A673 (cell line): ENCODE results near the gene SGCD. TPM values are rescaled to one million over a fixed set of nuclear protein-coding genes. Genes with fewer than 3 reads are reported as not detected.

Source experiments
- BruUV-seq: library from RNA; stranded (reverse); fragments of 400-500 nt; replicated peaks from 2 replicates; lab custom pipeline; 2021; lab: Mats Ljungman, UMichigan
- CTCF ChIA-PET: fragments of 300-600 bp; sonication (Branson Sonifier 250); formaldehyde crosslinking; loops from one replicate; lab custom pipeline; 2022; ENCODE audit warnings: antibody characterized with exemption; lab: Charles Lee
- POLR2A ChIA-PET: fragments of 300-600 bp; sonication (Branson Sonifier 250); formaldehyde crosslinking; loops from one replicate; lab custom pipeline; 2022; ENCODE audit warnings: antibody characterized with exemption; ENCODE audit not compliant: low non-redundant PET; lab: Charles Lee
- DNase-seq: peaks from one replicate; pipeline ENCODE4 v3.0.0-alpha.2; 2015; ENCODE audit warnings: low spot score
- H3K27ac ChIP-seq: fragments of 200-600 bp; sonication (generic); 2 replicates; pipeline ENCODE4 v1.5.1; 2016; ENCODE audit warnings: mixed run types, low read depth, mild to moderate bottlenecking, mixed read lengths, antibody characterized with exemption, low read length; ENCODE audit not compliant: poor library complexity, severe bottlenecking
- H3K27me3 ChIP-seq: fragments of 200-600 bp; sonication (generic); replicated peaks from 2 replicates; pipeline ENCODE4 v1.6.1; 2017; ENCODE audit warnings: mixed run types, low read depth, mild to moderate bottlenecking, mixed read lengths, antibody characterized with exemption, low read length; ENCODE audit not compliant: insufficient read depth, poor library complexity
- H3K36me3 ChIP-seq: fragments of 200-600 bp; sonication (generic); 2 replicates; pipeline ENCODE4 v1.6.1; 2016; ENCODE audit warnings: mixed run types, mild to moderate bottlenecking, mixed read lengths, antibody characterized with exemption, low read length; ENCODE audit not compliant: insufficient read depth, poor library complexity, severe bottlenecking
- H3K4me1 ChIP-seq: fragments of 200-600 bp; sonication (generic); 2 replicates; pipeline ENCODE4 v1.6.1; 2017; ENCODE audit warnings: mixed run types, mild to moderate bottlenecking, mixed read lengths, antibody characterized with exemption, low read length; ENCODE audit not compliant: insufficient read depth, poor library complexity, severe bottlenecking
- H3K4me3 ChIP-seq: fragments of 200-600 bp; sonication (generic); 2 replicates; pipeline ENCODE4 v1.5.1; 2016; ENCODE audit warnings: low read depth, mixed run types, mild to moderate bottlenecking, mixed read lengths, low read length; ENCODE audit not compliant: poor library complexity, severe bottlenecking
- H3K9me3 ChIP-seq: fragments of 200-600 bp; sonication (generic); 2 replicates; pipeline ENCODE4 v1.6.1; 2016; ENCODE audit warnings: mixed run types, low read depth, mild to moderate bottlenecking, mixed read lengths, antibody characterized with exemption, low read length; ENCODE audit not compliant: poor library complexity, severe bottlenecking
- EZH2 ChIP-seq: fragments of 200-600 bp; sonication (generic); IDR thresholded peaks from 2 replicates; pipeline ENCODE4 v1.6.1; 2017; ENCODE audit warnings: borderline replicate concordance, low read depth, mild to moderate bottlenecking, mixed read lengths, antibody characterized with exemption, low read length; ENCODE audit not compliant: poor library complexity, severe bottlenecking
- intact Hi-C: fragments of 100-400 bp; cut with micrococcal nuclease; formaldehyde crosslinking; loops from one replicate; pipeline ENCODE4 v1.10.0; 2022; ENCODE audit not compliant: unreplicated experiment
- total RNA-seq: library from RNA; stranded (reverse); gene quantifications from 2 replicates; pipeline ENCODE4 v1.2.3, GENCODE V29; 2021
- TF ChIP-seq, protein P1 (sequence below): fragments of 300-800, 200-600 bp; sonication (generic); conservative IDR thresholded peaks from 2 replicates; pipeline ENCODE4 v1.5.1; 2017; ENCODE audit warnings: low read depth, mild to moderate bottlenecking, antibody characterized with exemption, low read length, moderate library complexity, mixed read lengths

The SGCD gene
- total RNA-seq, 1 experiment from 2014 or later = 0.17 TPM

DNA sequence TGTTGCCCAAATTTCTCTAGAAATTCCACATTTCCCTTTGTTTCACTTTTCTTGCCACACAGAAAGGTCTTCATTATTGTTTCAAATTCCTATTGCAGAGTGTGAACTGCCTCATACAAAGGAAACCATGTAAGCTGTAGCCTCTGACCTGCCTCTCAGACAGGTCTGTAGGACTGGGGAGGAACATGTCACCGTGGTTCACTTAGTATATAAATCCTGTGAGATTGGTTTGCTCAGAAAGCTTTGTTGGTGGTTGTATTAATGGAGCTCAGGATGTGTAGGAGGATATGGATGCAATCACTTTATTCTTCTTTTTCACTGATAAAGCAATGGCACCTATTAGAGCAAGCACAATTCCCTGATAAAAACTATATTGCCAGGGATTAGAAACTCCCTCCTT lies 4.2 kb downstream of the SGCD start:
- no TSS peak for BruUV-seq
- Histone ChIP-seq H3K9me3 (no peaks in the 10 kb centered on the region), H3K4me1 (no peaks in the 10 kb centered on the region), H3K4me3 (no peak overlapping the region), H3K36me3 (no peaks in the 10 kb centered on the region), H3K27me3 (peaks cover 6% of the 10 kb centered on the region), H3K27ac (no peak overlapping the region)
- DNase-seq = no peak
- TF ChIP-seq, protein P1, sequence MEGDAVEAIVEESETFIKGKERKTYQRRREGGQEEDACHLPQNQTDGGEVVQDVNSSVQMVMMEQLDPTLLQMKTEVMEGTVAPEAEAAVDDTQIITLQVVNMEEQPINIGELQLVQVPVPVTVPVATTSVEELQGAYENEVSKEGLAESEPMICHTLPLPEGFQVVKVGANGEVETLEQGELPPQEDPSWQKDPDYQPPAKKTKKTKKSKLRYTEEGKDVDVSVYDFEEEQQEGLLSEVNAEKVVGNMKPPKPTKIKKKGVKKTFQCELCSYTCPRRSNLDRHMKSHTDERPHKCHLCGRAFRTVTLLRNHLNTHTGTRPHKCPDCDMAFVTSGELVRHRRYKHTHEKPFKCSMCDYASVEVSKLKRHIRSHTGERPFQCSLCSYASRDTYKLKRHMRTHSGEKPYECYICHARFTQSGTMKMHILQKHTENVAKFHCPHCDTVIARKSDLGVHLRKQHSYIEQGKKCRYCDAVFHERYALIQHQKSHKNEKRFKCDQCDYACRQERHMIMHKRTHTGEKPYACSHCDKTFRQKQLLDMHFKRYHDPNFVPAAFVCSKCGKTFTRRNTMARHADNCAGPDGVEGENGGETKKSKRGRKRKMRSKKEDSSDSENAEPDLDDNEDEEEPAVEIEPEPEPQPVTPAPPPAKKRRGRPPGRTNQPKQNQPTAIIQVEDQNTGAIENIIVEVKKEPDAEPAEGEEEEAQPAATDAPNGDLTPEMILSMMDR = no peak
- TF ChIP-seq EZH2 = no peak
- ChIA-PET POLR2A (no interaction called here), CTCF (no interaction called here)
- intact Hi-C loops = no loop called here

DNA sequence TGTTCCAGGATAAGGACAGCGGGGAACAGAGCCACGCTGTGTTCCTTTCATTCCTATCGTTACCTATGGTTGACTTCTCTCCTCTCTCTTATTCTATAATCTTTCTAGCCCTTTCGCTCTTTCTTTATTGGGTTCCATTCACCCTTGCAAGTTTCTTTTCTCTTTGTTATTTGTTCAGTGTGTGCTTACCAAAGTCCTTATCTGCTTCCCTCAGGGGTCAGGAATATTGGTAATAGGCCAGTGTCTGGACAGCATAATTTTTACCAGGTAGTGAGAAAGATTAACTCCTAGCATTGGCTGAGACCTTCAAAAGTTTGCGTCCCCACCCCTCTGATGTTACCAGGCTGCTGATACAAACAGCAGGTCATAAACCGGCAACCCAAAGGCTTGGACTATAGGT lies 4.9 kb downstream of the SGCD start:
- DNase-seq = no peak
- Histone ChIP-seq H3K9me3 (no peaks in the 10 kb centered on the region), H3K4me3 (no peak overlapping the region), H3K4me1 (no peaks in the 10 kb centered on the region), H3K27me3 (peaks cover 2% of the 10 kb centered on the region), H3K36me3 (no peaks in the 10 kb centered on the region), H3K27ac (no peak overlapping the region)
- TF ChIP-seq, protein P1 = no peak
- TF ChIP-seq EZH2 = no peak
- intact Hi-C loops = no loop called here
- ChIA-PET POLR2A (no interaction called here), CTCF (no interaction called here)
- BruUV-seq = no TSS peak

DNA sequence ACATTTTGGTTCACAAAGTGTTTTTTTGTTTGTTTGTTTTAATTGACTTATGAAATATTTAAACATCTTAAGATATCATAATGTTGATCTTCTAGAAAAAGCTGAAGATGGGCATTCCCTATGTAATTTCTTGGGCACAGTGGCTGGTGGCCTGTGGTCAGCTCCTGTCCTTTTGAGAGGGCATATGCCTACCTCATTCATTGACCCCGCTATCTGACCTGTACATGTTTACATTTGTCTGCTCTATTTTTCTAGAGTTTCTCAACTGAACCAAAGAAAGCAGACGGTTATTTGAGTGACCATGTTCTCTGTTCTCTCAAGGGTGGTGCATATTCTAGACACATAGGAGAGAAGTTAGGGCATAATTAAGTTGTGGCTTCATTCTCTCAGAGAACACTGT lies 5.3 kb downstream of the SGCD start:
- Histone ChIP-seq H3K27me3 (no peaks in the 10 kb centered on the region), H3K9me3 (no peaks in the 10 kb centered on the region), H3K4me1 (no peaks in the 10 kb centered on the region), H3K4me3 (no peak overlapping the region), H3K27ac (no peak overlapping the region), H3K36me3 (no peaks in the 10 kb centered on the region)
- ChIA-PET CTCF (no interaction called here), POLR2A (no interaction called here)
- no peak for DNase-seq
- TF ChIP-seq, protein P1 = no peak
- no peak for TF ChIP-seq EZH2
- intact Hi-C loops = no loop called here
- BruUV-seq = no TSS peak
